Effector CD8-positive, alpha-beta T cell (primary cell): ENCODE measurements around the gene VAMP7.
"Not testable (repeated sequence)": the region's sequence is repeated elsewhere in the genome, so short reads cannot be mapped to it uniquely, and the experiment has no call there.

Source experiments
- DNase-seq: peaks from one replicate; lab custom pipeline; 2025; lab: John Stamatoyannopoulos, UW

Gene VAMP7

DNA sequence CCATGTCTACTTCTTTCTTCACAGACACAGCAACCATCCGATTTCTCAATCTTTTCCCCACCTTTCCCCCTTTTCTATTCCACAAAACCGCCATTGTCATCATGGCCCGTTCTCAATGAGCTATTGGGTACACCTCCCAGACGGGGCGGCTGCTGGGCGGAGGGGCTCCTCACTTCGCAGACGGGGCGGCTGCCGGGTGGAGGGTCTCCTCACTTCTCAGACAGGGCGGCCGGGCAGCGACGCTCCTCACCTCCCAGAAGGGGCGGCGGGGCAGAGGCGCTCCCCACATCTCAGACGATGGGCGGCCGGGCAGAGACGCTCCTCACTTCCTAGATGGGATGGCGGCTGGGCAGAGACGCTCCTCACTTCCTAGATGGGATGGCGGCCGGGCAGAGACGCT, 26.5 kb downstream of the VAMP7 start:
- not testable (repeated sequence) for DNase-seq

DNA sequence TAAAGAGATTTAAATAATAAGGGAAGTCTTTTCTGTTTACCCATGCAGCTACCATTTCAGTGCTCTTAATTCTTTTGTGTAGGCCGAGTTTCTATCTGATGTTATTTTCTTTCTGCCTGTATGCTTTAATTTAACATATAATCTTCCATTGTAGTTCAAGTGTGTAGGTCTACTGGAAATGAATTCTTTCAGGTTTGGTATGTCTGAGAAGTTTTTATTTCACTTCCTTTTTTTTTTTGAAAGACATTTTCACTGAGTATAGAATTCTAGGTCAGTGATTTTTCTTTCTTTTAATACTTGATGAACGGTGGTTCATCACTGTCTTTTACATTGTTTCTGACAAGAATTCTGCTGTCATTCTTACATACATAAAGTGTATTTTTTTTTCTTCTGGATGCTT, 42.1 kb downstream of the VAMP7 start:
- DNase-seq: no peak

DNA sequence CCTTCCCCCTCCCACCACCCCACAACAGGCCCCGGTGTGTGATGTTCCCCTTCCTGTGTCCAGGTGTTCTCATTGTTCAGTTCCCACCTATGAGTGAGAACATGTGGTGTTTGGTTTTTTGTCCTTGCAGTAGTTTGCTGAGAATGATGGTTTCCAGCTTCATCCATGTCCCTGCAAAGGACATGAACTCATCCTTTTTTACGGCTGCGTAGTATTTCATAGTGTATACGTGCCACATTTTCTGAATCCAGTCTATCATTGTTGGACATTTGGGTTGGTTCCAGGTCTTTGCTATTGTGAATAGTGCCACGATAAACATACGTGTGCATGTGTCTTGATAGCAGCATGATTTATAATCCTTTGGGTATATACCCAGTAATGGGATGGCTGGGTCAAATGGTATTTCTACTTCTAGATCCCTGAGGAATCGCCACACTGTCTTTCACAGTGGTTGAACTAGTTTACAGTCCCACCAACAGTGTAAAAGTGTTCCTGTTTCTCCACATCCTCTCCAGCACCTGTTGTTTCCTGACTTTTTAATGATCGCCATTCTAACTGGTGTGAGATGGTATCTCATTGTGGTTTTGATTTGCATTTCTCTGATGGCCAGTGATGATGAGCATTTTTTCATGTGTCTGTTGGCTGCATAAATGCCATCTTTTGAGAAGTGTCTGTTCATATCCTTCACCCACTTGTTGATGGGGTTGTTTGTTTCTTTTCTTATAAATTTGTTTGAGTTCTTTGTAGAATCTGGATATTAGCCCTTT, 49.9 kb downstream of the VAMP7 start:
- DNase-seq: not testable (repeated sequence)

DNA sequence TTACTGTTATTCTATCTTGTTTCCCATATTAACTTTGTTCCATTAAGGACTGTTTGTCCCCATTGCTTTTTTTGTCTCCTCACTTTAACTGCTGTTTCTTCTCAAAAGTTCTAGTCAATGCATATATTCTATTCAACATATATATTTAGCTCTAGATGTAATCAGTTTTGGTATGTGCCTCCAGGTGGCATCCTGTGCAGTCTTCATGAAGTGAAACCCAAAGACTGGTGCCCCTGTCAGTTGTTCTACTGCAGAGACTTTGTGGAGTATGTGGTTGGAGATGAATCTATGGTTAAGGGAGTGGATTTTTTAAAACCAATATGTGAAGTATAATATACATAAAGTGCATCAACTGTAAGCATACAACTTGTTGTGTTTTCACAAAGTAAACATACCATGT, 57.0 kb downstream of the VAMP7 start:
- no peak for DNase-seq

DNA sequence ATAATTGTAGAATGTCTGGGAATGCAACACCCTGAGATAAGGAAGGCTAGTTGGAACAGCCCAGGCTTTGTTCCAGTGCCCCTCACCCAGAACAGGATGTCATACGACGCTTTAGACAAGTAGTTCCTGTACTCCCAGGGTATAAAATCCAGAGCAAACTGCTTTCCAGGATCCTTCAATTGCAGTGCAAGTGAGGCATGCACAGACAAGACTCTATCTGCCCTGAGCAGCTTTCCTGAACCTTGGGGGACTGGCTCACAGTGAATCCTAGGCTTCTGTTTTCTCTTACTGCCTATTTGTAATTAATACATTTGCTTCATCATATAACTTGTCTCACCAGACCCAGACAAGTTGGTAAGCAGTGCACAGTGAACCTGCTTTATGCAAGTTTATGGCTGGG, 68.0 kb downstream of the VAMP7 start:
- DNase-seq: no peak

DNA sequence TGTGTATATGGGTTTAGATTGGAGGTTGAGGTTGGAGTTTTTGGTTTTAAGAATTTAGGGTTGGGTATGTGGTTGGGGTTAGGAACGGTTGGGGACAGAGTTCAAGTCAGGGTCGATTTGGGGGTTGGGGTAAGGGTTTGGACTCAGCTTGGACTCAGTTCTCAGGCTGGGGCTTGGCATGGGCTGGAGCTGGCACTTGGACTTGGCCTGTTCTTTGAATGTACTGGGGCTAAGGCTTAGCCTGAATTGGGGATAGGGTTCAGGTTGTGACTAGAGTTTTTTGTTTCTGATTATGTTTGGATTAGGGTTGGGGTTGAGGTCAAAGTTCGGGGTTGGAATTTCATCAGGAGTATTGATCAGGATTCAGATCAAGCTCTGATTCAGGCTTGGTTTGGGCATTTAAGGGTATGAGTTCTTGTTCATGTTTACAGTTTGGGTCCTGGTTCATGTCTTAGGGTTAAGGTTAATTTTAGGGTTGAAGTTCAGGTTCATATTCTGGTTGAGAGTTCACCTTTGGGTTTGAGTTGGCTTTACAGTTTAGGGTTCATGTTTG, 70.2 kb downstream of the VAMP7 start:
- DNase-seq: no peak

DNA sequence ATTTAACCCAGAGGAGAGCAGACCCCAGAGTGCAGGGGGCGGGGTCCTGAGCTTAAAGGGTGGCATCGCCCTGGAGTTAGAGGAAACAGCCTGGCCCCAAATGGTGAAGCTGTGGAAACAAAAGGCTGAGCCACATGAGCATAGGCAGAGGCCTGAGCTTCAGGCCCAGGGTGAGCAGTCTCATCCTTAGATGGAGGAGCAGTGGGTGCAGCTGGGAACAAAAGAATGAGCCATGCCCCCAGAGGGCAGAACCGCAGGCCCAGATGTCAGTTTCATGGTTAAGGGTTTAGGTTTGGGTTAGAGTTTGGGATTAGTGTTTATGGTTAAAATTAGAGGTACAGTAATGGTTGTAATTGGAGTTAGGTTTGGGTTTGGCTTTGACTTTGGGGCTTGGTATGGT, 71.9 kb downstream of the VAMP7 start:
- no peak for DNase-seq

DNA sequence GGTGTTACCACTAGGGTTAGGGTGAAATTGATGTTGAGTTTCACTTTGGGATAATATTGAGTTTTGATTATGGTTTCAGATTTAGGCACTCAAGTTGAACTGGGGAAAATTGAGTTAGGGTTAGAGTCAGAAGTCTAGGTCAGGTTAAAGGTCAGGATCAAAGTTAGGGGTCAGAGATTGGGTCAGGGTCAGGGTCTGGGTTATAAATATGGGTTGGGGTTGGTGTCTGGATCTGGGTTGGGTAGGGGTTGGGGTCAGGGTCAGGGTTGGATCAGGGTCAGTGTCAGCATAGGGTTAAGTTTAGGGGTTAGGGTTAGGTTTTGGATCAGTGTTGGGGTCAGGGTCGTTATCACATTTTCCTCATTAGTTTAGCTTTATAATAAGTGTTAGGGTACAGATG, 73.6 kb downstream of the VAMP7 start:
- DNase-seq: no peak

DNA sequence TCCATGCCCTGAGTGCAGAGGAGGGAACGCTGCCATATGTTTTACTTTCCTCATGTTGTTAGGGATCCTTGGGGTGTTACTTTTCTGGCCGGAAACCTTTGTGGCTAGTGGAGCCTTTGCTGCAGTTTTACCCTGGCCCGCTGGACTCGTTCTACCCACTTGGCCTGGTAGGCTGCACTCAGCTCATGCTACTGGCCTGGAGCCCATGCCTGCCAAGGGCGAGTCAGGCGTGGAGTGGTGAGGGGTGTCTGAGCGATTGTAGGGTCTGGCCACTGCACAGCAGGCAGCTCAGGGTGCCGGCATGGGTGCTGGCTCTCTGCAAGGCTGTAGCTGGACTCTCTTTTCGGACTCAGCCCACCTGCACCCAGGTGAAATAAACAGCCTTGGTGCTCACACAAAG, 75.0 kb downstream of the VAMP7 start:
- DNase-seq: no peak

DNA sequence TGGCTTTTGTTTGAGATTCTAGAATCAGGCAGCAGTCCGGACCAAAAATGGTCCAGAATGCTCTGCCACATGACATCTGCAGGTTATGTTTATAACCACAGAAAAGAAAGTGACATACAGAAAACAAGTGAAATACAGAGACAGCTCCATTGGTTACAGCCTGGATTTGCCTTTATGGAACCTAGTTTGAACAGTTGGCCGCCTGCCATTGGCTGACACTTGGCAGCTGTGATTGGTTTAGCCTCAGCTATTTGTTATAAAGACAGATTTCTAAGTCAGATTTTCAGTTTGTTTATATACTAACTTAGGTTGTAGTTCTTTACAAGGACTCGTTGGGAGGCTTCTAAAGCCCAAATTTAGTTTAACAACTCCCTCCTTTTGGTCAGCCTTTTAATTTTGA, 75.5 kb downstream of the VAMP7 start:
- DNase-seq: no peak

DNA sequence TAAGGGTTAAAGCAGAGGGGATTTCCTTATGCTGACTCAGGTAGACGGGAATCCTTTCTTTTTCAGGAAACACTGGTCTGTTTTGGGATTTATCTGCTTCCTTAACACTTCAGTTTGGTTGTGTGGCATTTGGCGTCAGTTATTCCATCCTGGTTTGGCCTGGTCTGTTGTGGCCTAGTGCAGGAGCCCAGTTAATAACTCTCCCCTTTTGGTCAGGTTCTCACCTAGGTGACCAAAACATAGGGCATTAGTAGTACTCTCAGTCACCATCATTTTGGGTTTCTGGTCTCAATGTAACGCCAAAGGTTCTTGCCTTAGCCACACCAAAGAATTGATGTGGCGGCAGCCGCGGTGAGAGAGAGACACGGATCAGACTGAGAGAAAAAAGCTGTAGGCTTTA, 76.7 kb downstream of the VAMP7 start:
- no peak for DNase-seq

DNA sequence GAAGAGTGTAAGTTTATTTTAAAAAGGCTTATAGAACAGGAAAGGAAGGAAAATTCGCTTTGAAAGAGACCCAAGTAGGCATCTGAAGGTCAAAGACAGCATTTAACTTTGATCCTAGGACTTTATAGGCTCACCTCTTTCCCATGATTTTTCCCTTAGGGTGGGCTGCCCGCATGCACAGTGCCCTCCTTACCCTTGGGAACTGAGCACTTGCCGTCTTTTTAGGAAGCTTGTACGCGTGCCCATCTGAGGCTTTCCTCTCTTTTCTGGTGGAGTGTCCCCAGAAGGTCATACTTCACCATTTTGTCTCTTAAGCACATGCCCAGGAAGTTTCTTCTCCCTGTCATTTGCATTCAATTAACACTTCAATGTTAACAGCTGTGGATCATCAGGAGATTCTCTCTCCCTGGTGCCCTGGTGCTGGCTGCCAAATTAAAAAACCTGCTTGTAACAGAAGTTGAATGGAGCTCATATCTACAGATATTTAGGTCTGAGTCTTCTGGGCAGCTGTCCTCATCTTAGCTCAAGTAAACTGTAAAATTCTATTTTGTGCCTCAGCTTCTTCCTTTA, 78.0 kb downstream of the VAMP7 start:
- no peak for DNase-seq

DNA sequence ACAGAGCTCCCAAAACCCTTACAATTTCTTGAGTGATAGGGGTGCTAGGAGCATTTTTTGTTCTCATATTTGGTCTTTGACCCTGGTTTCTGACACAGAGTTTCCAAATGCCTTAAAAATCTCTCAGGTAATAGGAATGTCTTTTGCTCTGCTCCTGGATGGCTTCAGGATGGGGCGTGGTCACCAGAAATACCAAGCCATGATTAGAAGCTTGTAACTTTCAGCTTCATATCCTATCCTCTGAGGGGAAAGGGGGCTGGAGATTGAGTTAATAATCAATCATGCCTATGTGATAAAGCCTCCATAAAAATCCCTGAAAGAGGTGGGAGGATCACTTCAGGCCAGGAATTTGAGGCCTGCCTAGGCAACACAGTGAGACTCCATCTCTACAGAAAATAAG, 81.8 kb downstream of the VAMP7 start:
- DNase-seq: no peak

DNA sequence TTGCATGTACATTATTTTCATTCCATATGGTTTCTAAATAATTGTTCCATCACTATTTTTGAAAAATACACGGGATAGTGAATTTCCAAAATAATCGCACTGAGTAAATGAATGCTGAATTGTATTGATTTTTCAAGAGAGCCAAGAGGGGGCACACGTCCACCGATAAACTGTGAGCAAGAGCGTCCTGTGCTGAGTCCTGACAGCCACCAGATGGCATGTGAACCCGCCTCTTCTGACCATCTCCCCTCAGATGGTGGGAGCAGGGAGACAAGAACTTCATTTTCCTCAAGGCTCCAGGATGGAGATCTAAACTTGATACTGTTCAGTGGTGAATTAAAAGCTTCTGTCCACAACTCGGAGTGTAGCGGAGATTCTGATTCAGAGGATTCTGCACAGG, 85.7 kb downstream of the VAMP7 start:
- no peak for DNase-seq

DNA sequence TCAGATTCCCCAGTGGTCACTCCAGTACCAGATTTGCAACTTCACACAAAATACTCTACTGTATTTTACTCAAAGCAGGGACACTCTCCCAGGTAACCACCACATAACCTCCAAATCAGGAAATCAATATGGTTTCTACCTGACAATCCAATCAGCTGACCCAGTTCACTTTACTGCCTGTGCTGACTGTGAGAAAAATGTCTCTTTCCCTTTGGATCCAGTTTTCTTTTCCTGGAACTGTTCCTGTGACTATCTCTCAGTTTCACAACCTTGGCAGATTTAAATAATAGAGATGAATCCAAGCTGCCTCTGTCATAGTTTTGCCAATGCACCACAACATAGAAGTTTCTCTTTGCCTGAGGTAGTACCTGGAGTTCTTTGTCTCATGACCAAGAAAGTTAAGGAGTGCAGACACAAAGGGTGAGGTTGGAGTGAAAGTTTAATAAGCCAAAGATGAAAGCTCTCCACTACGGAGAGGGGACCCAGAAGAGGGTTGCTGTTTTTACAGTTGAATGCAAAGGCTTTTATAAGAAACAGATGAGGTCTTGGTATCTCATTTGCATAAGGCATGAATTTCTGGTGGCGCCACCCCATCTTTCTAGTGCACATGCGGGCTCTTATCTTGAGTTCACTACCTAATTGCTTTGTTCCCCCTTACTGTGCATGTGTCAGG, 86.6 kb downstream of the VAMP7 start:
- DNase-seq: no peak

DNA sequence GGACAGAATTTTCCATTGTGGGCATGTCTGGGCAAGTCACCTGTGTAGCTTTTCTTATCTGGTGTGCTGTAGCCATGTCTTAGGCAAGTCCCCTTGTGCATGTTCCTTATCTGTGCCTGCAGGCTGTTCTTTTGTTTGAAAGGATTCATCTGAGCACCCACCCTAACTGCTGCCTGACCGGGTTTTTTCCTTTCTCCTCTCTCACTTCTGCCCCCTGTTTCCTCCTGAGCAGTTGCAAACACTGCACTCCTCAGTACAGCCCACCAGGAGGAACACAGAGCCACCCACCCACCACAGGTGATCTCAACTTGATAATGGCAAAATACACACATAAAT, 87.1 kb downstream of the VAMP7 start:
- no peak for DNase-seq

DNA sequence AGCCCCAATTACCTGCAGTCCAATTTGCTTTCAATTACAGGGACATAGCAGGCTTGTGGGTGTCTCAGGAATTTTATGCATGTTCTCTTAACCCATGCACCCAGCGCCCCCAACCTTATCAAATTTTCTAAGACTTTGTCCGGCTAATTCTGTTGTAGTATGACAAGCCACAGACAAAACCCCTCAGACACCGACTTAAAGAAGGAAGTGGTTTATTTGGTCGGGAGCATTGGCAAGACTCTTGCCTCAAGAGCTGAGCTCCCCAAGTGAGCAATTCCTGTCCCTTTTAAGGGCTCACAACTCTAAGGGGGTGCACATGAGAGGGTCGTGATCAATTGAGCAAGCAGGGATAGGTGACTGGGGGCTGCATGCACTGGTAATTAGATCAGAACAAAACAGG, 87.6 kb downstream of the VAMP7 start:
- DNase-seq: no peak

DNA sequence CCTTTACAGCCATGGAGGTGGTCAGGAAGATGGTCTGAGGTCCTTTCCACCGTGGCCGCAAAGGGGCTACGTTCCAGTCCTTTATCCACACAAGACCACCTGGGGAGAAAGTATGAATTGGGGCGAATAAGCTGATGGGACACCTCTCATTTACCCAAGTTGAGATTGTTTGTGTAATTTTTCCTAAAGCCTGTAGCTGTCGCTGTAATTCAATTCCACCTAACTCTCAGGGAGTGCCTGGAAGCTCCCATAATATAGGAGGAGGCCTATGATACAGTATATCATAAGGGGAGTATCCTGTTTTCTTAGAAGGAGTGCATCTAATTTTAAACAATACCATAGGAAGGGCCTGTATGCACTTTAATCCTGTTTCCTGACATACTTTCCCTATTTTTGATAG, 90.5 kb downstream of the VAMP7 start:
- DNase-seq: not testable (repeated sequence)

DNA sequence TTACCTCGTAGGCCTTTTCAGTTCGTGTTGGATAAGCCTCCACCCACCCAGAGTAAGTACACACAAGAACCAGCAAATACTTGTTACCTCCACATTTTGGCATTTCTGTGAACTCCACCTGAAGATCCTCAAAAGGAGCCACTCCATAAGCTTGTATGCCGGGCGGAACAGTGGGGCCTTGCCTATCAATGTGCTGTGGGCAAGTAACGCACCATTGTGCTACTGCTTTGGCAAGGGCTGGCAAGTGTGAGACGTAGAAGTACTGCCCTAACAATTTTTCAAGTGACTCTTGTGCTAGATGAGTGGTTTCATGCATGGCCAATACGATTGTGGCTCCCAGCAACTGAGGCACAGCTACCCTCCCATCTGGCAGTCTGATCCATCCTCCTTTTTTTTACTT, 91.1 kb downstream of the VAMP7 start:
- not testable (repeated sequence) for DNase-seq

DNA sequence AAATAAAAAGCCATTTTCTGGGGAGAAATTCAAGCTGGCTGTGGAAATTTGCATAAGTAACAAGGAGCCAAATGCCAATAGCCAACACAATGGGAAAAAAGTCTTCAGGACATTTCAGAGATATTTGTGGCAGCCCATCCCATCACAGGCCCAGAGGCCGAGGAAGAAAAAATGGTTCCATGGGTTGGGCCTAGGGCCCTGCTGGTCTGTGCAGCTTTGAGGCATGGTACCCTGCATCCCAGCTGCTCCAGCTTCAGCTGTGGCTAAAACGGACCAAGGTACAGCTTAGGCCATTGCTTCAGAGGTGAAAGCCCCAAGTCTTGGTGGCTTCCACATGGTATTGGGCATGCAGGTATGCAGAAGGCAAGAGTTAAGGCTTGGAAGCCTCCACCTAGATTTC, 102.2 kb downstream of the VAMP7 start:
- no peak for DNase-seq

DNA sequence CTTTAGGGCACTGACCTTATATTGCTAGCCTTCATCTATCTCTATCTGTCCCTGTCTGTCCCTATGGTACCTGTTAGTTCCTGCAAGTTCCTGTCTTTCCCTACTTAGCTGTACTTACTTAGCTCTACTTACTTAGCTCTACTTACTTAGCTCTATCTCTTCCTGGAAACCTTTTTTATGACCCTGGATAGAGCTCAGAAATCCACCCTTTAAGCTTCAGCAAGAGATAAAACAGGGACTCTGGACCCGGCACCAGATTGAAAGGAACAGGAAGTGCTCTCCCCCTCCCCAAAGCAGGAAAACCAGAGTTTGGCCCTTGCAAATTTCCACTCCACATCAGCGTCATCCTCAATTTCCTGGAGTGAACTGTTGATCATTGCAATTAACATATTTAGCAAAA, 104.1 kb downstream of the VAMP7 start:
- no peak for DNase-seq

DNA sequence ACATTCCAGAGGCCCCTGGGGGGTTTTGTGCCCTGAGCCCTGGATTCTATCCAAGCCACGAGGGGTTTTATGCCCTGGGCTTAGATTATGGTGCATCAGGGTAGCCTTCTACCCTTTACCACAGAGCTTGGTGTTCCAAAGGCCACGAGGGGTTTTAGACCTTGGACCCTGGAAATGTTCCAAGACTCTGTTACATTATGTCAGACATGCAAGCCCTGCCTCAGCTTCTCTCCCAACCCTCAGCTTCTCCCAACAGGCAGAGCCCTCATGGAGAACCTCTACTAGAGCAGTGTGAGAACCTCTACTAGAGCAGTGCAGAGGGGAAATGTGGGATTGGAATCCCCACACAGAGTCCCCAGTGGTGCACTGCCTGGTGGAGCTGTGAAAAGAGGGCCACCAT, 105.8 kb downstream of the VAMP7 start:
- not testable (repeated sequence) for DNase-seq

DNA sequence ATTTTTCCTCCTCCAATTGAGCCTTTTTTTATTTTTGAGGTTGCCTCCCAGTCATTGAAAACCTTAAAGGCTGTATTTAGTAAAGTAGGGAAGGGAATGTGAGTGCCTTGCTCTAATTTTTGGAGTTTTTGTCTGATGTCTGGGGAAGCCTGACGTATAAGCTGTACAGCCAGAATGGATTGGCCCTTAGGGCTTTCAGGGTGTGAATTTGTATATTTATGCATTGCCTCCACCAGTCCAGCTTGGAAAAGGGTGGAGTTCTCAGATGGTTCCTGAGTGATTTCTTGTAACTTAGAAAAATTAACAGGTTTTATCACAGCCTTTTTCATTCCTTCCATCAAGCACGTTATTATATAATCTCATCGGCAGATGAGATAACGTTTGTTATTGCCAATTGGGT, 107.7 kb downstream of the VAMP7 start:
- no peak for DNase-seq
